ENCODE data around the gene KCNE2. TPM values are rescaled to one million over a fixed set of nuclear protein-coding genes. Genes with fewer than 3 reads are reported as not detected.

Gene KCNE2, protein sequence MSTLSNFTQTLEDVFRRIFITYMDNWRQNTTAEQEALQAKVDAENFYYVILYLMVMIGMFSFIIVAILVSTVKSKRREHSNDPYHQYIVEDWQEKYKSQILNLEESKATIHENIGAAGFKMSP
- total RNA-seq (2022; extraction: Qiagen RNA extraction; ENCODE audit: low read depth) = not detected in 5 replicates

GRCh38 chr21:34363733-34364132 is at the start of gene KCNE2:
Gene KCNE2 (plus strand): TSS chr21:34364006. CDS start chr21:34370479, 6,473 bp downstream.

GRCh38 chr21:34374940-34375618 is 11.3 kb downstream of the KCNE2 start, which contains the start of gene SMIM11:
Gene SMIM11 (plus strand): TSS chr21:34375507. CDS start chr21:34379505, 3,998 bp downstream.

Other genes starting within 250 kb of the KCNE2 start
- gene SMIM11, start 11.5 kb downstream of the KCNE2 start, total RNA-seq (2022; extraction: Qiagen RNA extraction; ENCODE audit: low read depth) = 1.7 to 24.3 TPM (median 13.0 TPM) in 5 replicates
- not detected in 5 replicates for gene SMIM34, start 59.9 kb downstream of the KCNE2 start, total RNA-seq (2022; extraction: Qiagen RNA extraction; ENCODE audit: low read depth)
- 0.05 to 0.09 TPM in 2 of 5 replicates, not detected in the others for gene KCNE1, start 148.2 kb downstream of the KCNE2 start, total RNA-seq (2022; extraction: Qiagen RNA extraction; ENCODE audit: low read depth)